H1 (cell line): ENCODE measurements around the gene LRCH1. TPM values are rescaled to one million over a fixed set of nuclear protein-coding genes. Genes with fewer than 3 reads are reported as not detected.

ENCODE experiments used
- CTCF ChIA-PET: fragments of 300-600 bp; sonication (Branson Sonifier 250); formaldehyde crosslinking; loops from one replicate; lab custom pipeline; 2021; ENCODE audit not compliant: partially characterized antibody; lab: Charles Lee
- POLR2A ChIA-PET: fragments of 300-600 bp; sonication (Branson Sonifier 250); formaldehyde crosslinking; loops from one replicate; lab custom pipeline; 2021; ENCODE audit warnings: inconsistent platforms; ENCODE audit not compliant: partially characterized antibody; lab: Charles Lee
- DNase-seq, 2 experiments: peaks; one replicate each; pipeline versions ENCODE4 v3.0.0 to v3.0.0-alpha.2; 2010 to 2022; ENCODE audit warnings: low spot score in 2 of 2, low read depth in 1 of 2, mixed read lengths in 1 of 2
- FAIRE-seq: peaks from 2 replicates; lab custom pipeline; 2011; peaks lifted over from hg19 to GRCh38; lab: Jason Lieb, UNC
- H2AFZ ChIP-seq: 2 replicates; pipeline ENCODE4 v1.8.1; 2012; ENCODE audit warnings: low read length, inconsistent platforms
- H2AK5ac ChIP-seq: 2 replicates; pipeline ENCODE4 v1.6.1; 2013; ENCODE audit warnings: low read depth, low read length
- H2BK120ac ChIP-seq: replicated peaks from 2 replicates; pipeline ENCODE3; 2013; ENCODE audit warnings: low read depth, low read length, inconsistent platforms
- H2BK12ac ChIP-seq: 2 replicates; pipeline ENCODE4 v1.6.1; 2013; ENCODE audit warnings: low read depth, low read length
- H2BK15ac ChIP-seq: 2 replicates; pipeline ENCODE4 v1.6.1; 2013; ENCODE audit warnings: low read length
- H2BK20ac ChIP-seq: 2 replicates; pipeline ENCODE4 v1.6.1; 2013; ENCODE audit warnings: low read length
- H2BK5ac ChIP-seq: 2 replicates; pipeline ENCODE4 v1.6.1; 2013; ENCODE audit warnings: low read depth, low read length
- H3K14ac ChIP-seq: 2 replicates; pipeline ENCODE4 v1.6.1; 2013; ENCODE audit warnings: inconsistent platforms; ENCODE audit not compliant: insufficient read length
- H3K18ac ChIP-seq: 2 replicates; pipeline ENCODE4 v1.6.1; 2013; ENCODE audit warnings: low read length; ENCODE audit errors: extremely low read depth
- H3K23ac ChIP-seq: 2 replicates; pipeline ENCODE4 v1.6.1; 2013; ENCODE audit warnings: inconsistent platforms; ENCODE audit not compliant: insufficient read length
- H3K23me2 ChIP-seq: 2 replicates; pipeline ENCODE4 v1.6.1; 2013; ENCODE audit warnings: low read depth, low read length
- H3K27ac ChIP-seq: 2 replicates; pipeline ENCODE4 v1.6.1; 2011; ENCODE audit warnings: low read depth, low read length, inconsistent platforms
- H3K27me3 ChIP-seq, 4 experiments: replicated peaks in 1 of 4; 1 replicate in 1 of 4; 2 replicates in 3 of 4; pipeline versions ENCODE4 v1.6.1 to v1.8.1; 2011 to 2013; ENCODE audit warnings: low read length in 3 of 4, mild to moderate bottlenecking in 3 of 4, inconsistent platforms in 2 of 4, mixed read lengths in 2 of 4, moderate library complexity in 1 of 4; ENCODE audit not compliant: control insufficient read depth in 3 of 4, insufficient read depth in 3 of 4; ENCODE audit errors: extremely low read depth in 1 of 4
- H3K36me3 ChIP-seq, 4 experiments: 2 replicates each; pipeline versions ENCODE4 v1.6.1 to v1.8.1; 2011 to 2013; ENCODE audit warnings: mild to moderate bottlenecking in 4 of 4, low read length in 3 of 4, moderate library complexity in 2 of 4, control low read depth in 1 of 4, inconsistent platforms in 1 of 4; ENCODE audit not compliant: insufficient read depth in 4 of 4, control insufficient read depth in 2 of 4
- H3K4ac ChIP-seq: replicated peaks from 2 replicates; pipeline ENCODE3; 2013; ENCODE audit warnings: low read length, low read depth, mixed read lengths, inconsistent platforms; ENCODE audit not compliant: insufficient read length
- H3K4me1 ChIP-seq, 4 experiments: replicated peaks in 1 of 4; 1 replicate in 1 of 4; 2 replicates in 3 of 4; pipeline versions ENCODE4 v1.6.1 to v1.8.1; 2011 to 2013; ENCODE audit warnings: low read length in 3 of 4, inconsistent platforms in 2 of 4, mixed read lengths in 1 of 4; ENCODE audit not compliant: insufficient read depth in 4 of 4, control insufficient read depth in 3 of 4
- H3K4me2 ChIP-seq, 2 experiments: 2 replicates each; pipeline versions ENCODE4 v1.6.1 to v1.8.1; 2011 to 2013; ENCODE audit warnings: low read depth in 2 of 2, low read length in 2 of 2, control low read depth in 1 of 2, inconsistent platforms in 1 of 2, mild to moderate bottlenecking in 1 of 2; ENCODE audit not compliant: insufficient read depth in 1 of 2
- H3K4me3 ChIP-seq, 4 experiments: fragments of 200-600, 300-600 bp in 1 of 4; sonication (generic), shearing (Covaris generic), sonication (Bioruptor Twin) in 1 of 4; 2 replicates each; pipeline versions ENCODE4 v1.5.1 to v1.8.1; 2011 to 2016; ENCODE audit warnings: low read length in 4 of 4, low read depth in 3 of 4, control low read depth in 2 of 4, inconsistent platforms in 2 of 4, mild to moderate bottlenecking in 2 of 4, mixed read lengths in 1 of 4, moderate library complexity in 1 of 4; ENCODE audit not compliant: insufficient read depth in 2 of 4; ENCODE audit errors: extremely low read depth in 1 of 4
- H3K56ac ChIP-seq: replicated peaks from 2 replicates; pipeline ENCODE3; 2013; ENCODE audit warnings: low read depth, mild to moderate bottlenecking, mixed read lengths, low read length, inconsistent platforms; ENCODE audit not compliant: insufficient read length
- H3K79me1 ChIP-seq: 2 replicates; pipeline ENCODE4 v1.6.1; 2013; ENCODE audit warnings: low read depth, low read length, control low read depth
- H3K79me2 ChIP-seq, 2 experiments: 2 replicates each; pipeline versions ENCODE4 v1.6.1 to v1.8.1; 2012 to 2013; ENCODE audit warnings: low read length in 2 of 2, mild to moderate bottlenecking in 2 of 2, inconsistent platforms in 1 of 2; ENCODE audit not compliant: insufficient read depth in 2 of 2, control insufficient read depth in 1 of 2
- H3K9ac ChIP-seq, 4 experiments: replicated peaks in 1 of 4; 1 replicate in 1 of 4; 2 replicates in 3 of 4; pipeline versions ENCODE4 v1.6.1 to v1.8.1; 2011 to 2013; ENCODE audit warnings: low read depth in 3 of 4, low read length in 3 of 4, control low read depth in 2 of 4, mild to moderate bottlenecking in 2 of 4, moderate library complexity in 2 of 4, inconsistent platforms in 1 of 4; ENCODE audit errors: extremely low read depth in 1 of 4
- H3K9me3 ChIP-seq, 2 experiments: 2 replicates each; pipeline versions ENCODE4 v1.6.1 to v1.8.1; 2012 to 2013; ENCODE audit warnings: mild to moderate bottlenecking in 2 of 2, moderate library complexity in 2 of 2, control low read depth in 1 of 2, inconsistent platforms in 1 of 2, low read depth in 1 of 2, low read length in 1 of 2, mixed read lengths in 1 of 2; ENCODE audit not compliant: insufficient read depth in 2 of 2
- H4K20me1 ChIP-seq, 2 experiments: replicated peaks in 1 of 2; 2 replicates each; pipeline versions ENCODE3 to v1.8.1; 2011 to 2013; ENCODE audit warnings: inconsistent platforms in 2 of 2, low read length in 2 of 2, mild to moderate bottlenecking in 1 of 2; ENCODE audit not compliant: insufficient read depth in 2 of 2, control insufficient read depth in 1 of 2
- H4K5ac ChIP-seq: 2 replicates; pipeline ENCODE4 v1.6.1; 2013; ENCODE audit warnings: low read length, low read depth, mixed read lengths, inconsistent platforms; ENCODE audit not compliant: insufficient read length
- H4K8ac ChIP-seq: 2 replicates; pipeline ENCODE4 v1.8.0; 2013; ENCODE audit warnings: mild to moderate bottlenecking, moderate library complexity, low read length, inconsistent platforms; ENCODE audit not compliant: insufficient read depth; ENCODE audit errors: extremely low read depth
- H4K91ac ChIP-seq: replicated peaks from 2 replicates; pipeline ENCODE3; 2013; ENCODE audit warnings: low read length, mixed read lengths, inconsistent platforms; ENCODE audit not compliant: insufficient read length
- JUN ChIP-seq: IDR thresholded peaks from 2 replicates; pipeline ENCODE4 v1.6.1; 2011; ENCODE audit warnings: low read depth, mild to moderate bottlenecking, improper control_type of control experiment, low read length
- JUND ChIP-seq: IDR thresholded peaks from 2 replicates; pipeline ENCODE4 v1.6.1; 2011; ENCODE audit warnings: mild to moderate bottlenecking, improper control_type of control experiment, low read length
- KDM5A ChIP-seq: fragments of 200-600 bp; IDR thresholded peaks from 2 replicates; pipeline ENCODE4 v1.7.1; 2012; ENCODE audit warnings: mild to moderate bottlenecking, low read length, inconsistent platforms, mixed read lengths
- NANOG ChIP-seq: IDR thresholded peaks from 2 replicates; pipeline ENCODE4 v1.6.1; 2011; ENCODE audit warnings: low read length, low read depth, mild to moderate bottlenecking, inconsistent platforms; ENCODE audit not compliant: insufficient read depth, poor library complexity, severe bottlenecking
- RFX5 ChIP-seq: IDR thresholded peaks from 2 replicates; pipeline ENCODE4 v1.6.1; 2011; ENCODE audit warnings: low read depth, low read length, improper control_type of control experiment, borderline replicate concordance
- SIRT6 ChIP-seq: IDR thresholded peaks from one replicate; pipeline ENCODE4 v1.7.1; 2012; ENCODE audit warnings: low read length, inconsistent platforms
- TAF1 ChIP-seq: IDR thresholded peaks from 2 replicates; pipeline ENCODE4 v1.6.1; 2011; ENCODE audit warnings: mild to moderate bottlenecking, low read depth, low read length
- TAF7 ChIP-seq: optimal IDR thresholded peaks from 2 replicates; pipeline ENCODE3; 2011; ENCODE audit warnings: low read depth, mild to moderate bottlenecking, inconsistent platforms, low read length, moderate library complexity, borderline replicate concordance
- TEAD4 ChIP-seq: IDR thresholded peaks from 2 replicates; pipeline ENCODE4 v1.6.1; 2012; ENCODE audit warnings: low read depth, low read length, inconsistent platforms, mixed read lengths
- WGBS, 2 experiments: shearing (Covaris generic) in 1 of 2; methylation state at CpG; one replicate each; pipeline versions ENCODE4 v1.1.6 to v1.1.7; 2013 to 2015; ENCODE audit warnings: low lambda C conversion rate in 2 of 2, mixed read lengths in 2 of 2, inconsistent platforms in 1 of 2, low coverage in 1 of 2, missing lambda C conversion rate in 1 of 2; ENCODE audit not compliant: insufficient replicate concordance in 2 of 2, insufficient coverage in 1 of 2, insufficient read length in 1 of 2; ENCODE audit errors: extremely low coverage in 1 of 2, missing lambda C conversion rate in 1 of 2; 5-methylcytosine and 5-hydroxymethylcytosine counted together
- polyA plus RNA-seq, 7 experiments: library from polyadenylated mRNA; depleted of rRNA in 3 of 7; stranded (reverse) in 5 of 7; unstranded in 2 of 7; fragments of >200 nt in 5 of 7; fragments of 200-250 nt in 2 of 7; gene quantifications; 1 replicate in 5 of 7; 2 replicates in 1 of 7; 4 replicates in 1 of 7; pipeline versions ENCODE4 v1.2.1 to v1.2.3, GENCODE V29; 2011 to 2013; ENCODE audit warnings: missing spikeins in 2 of 7, mixed read lengths in 2 of 7
- total RNA-seq: library from RNA; stranded (reverse); fragmentation: NEBNext Ultra II Directional; extraction: Animal tissue kit (Norgen Biotek cat#: 25700); gene quantifications from 2 replicates; pipeline ENCODE4 v1.2.1, GENCODE V29; 2021
- TF ChIP-seq, protein P1 (sequence below): IDR thresholded peaks from 2 replicates; pipeline ENCODE4 v1.6.1; 2012; ENCODE audit warnings: inconsistent platforms

LRCH1 gene
- total and polyA plus RNA-seq, 2 of the 8 experiments (the other 6 are each of a cell fraction or from before 2014, with no cell fraction given): 3.0 to 10.1 TPM

DNA sequence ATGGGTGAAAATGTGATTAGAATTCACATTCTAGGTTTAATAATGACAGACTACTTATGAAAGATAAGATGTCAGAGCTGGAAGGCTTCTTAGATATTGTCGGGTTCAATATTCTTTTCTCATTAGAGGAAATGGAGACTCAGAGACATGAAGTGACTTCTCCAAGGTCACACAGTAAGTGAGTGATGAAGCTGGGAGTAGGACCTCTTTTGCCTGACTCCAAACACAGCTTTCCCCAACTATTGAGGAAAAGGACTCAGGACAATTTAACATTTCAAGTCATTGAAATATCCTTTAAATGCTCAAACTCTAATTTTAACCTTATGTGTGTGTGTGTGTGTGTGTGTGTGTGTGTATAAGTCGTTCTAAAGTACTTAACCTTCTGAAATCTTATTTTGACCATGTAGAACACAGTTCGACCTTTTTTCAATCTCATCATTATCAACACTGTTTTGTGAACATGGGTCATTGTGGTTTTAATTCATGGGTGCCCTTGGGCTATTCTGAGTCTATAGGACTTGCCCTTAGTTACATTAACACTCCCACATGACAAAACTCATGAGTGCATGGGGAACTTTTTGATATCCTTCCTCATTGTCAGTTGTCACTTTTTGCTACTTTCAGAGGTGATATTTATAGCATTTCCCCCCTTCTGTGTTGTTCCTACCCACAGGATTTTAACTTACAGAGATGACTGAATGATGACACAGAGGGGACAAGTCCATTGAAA lies 53.0 kb downstream of the LRCH1 start:
- Histone ChIP-seq H4K20me1 (peaks cover 0 to 2% of the 10 kb centered on the region in 2 experiments), H3K4ac (no peak overlapping the region), H3K9me3 (no peaks in the 10 kb centered on the region), H2BK15ac (no peak overlapping the region), H4K5ac (no peak overlapping the region), H4K91ac (no peak overlapping the region), H3K23ac (no peak overlapping the region), H4K8ac (no peak overlapping the region), H2AFZ (no peak overlapping the region), H2BK120ac (no peak overlapping the region), H2BK20ac (no peak overlapping the region), H3K56ac (no peak overlapping the region), H3K9ac (no peak overlapping the region), H3K4me2 (no peak overlapping the region), H3K23me2 (no peaks in the 10 kb centered on the region), H2AK5ac (no peak overlapping the region), H3K18ac (no peak overlapping the region), H3K36me3 (no peaks in the 10 kb centered on the region; a peak in 2 of 8 replicates), H3K14ac (no peak overlapping the region), H3K79me2 (peaks cover 0 to 21% of the 10 kb centered on the region in 2 experiments; a peak in 3 of 4 replicates), H3K79me1 (peaks cover 2% of the 10 kb centered on the region; the same call in 1 of the 2 replicates), H3K27me3 (no peaks in the 10 kb centered on the region), H3K27ac (no peak overlapping the region), H3K4me3 (no peak overlapping the region), H3K4me1 (peaks cover 0 to 3% (median 0%) of the 10 kb centered on the region in 4 experiments; a peak in 1 of 7 replicates), H2BK5ac (no peak overlapping the region), H2BK12ac (no peak overlapping the region)
- 90% methylated on average over 3 of the region's 3 CpGs; no CpG with 5 or more reads in 1 of the 2 experiments for WGBS, 2 experiments
- ChIA-PET CTCF (interaction anchor here (1.0 kb wide), 1 partner anchor 34 kb away, joined by 3 read pairs; no protein-coding TSS in a partner anchor), POLR2A (no interaction called here)
- no peak for DNase-seq
- TF ChIP-seq JUN (no peak), TAF7 (no peak), TEAD4 (no peak), JUND (no peak), KDM5A (no peak), SIRT6 (no peak), NANOG (no peak), TAF1 (no peak), RFX5 (no peak)
- TF ChIP-seq, protein P1, sequence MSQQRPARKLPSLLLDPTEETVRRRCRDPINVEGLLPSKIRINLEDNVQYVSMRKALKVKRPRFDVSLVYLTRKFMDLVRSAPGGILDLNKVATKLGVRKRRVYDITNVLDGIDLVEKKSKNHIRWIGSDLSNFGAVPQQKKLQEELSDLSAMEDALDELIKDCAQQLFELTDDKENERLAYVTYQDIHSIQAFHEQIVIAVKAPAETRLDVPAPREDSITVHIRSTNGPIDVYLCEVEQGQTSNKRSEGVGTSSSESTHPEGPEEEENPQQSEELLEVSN: no peak
- FAIRE-seq: no peak
